HG02840 (cell line): ENCODE results near the gene LRRN4CL.
"Not testable (repeated sequence)": the region's sequence is repeated elsewhere in the genome, so short reads cannot be mapped to it uniquely, and the experiment has no call there.

Experiments
- ATAC-seq: cut with Tn5 transposase; IDR thresholded peaks from one replicate; pipeline ENCODE4 v1.9.1; 2021; ENCODE audit warnings: mild to moderate bottlenecking, moderate library complexity, moderate number of reproducible peaks; ENCODE audit not compliant: unreplicated experiment, low FRiP score

LRRN4CL gene

DNA sequence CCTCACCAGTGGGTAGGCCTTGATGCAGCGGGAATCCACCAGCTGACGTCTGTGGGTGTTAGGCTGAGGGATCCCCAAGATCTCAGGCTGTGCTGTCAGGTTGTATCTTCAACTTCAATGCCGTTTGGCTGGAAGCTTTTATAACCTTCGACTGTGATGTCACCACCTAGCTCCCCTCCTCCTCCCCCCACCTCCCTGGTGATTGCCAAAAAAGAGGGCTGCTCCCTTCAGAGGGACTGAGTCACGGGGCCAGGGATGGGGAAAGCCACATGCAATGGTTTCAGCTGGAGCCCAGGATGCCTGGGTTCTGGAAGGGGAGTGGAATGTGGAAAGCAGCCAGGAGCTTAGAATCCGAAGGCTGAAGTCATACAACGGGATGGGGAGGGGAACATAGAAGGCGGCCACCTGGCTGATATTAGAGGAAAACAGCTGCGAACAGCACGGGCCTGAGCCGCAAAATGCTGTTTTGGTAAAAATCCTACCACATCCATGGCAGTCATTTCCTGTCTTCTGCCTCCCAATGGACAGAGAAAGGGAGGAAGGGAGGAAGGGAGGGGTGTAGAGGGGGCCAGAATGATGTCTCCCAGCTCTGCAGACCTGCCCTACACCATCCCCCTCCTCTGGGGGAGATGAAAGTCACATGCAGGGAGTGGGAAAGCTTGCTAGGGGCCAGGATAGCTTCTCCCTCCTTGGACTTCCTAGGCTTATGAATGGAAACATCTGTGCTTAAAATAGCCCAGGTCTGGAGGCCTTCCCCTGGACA, at the start of gene LRRN4CL:
Gene LRRN4CL (minus strand): TSS at position 110 of the 763 bp plus-strand sequence. CDS start 1,022 bp downstream, outside the sequence.
- no peak for ATAC-seq

GRCh38 chr11:62737196-62737595, 47.9 kb upstream of the LRRN4CL start:
- ATAC-seq, result no peak

DNA sequence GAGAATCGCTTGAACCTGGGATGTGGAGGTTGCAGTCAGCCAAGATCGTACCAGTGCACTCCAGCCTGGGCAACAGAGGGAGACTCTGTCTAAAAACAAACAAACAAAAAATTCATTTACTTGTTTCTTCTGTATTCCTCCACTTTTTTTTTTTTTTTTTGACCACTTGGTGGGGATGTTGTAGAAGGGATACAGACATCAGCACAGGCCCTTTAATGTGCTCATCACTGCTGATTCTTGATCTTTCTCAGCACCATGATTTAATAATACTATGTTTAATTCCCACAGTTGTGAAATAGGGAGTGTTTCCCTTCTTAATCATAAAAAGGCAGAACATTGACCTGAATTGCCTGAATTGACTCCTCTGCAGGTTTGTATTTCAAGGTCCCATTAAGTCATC, 43.5 kb upstream of the LRRN4CL start:
- no peak for ATAC-seq

GRCh38 chr11:62730076-62730475, 40.7 kb upstream of the LRRN4CL start:
- ATAC-seq, result not testable (repeated sequence)

GRCh38 chr11:62728171-62728988, 39.0 kb upstream of the LRRN4CL start, which contains the start of gene TTC9C:
Gene TTC9C, plus strand, starts transcription at chr11:62728486. Its CDS starts 363 bp downstream, at chr11:62728849.
- peak; percentile 15 for ATAC-seq

- peak; percentile 57 for ATAC-seq
Observed at GRCh38 chr11:62727872-62728170, 38.5 kb upstream of the LRRN4CL start.

DNA sequence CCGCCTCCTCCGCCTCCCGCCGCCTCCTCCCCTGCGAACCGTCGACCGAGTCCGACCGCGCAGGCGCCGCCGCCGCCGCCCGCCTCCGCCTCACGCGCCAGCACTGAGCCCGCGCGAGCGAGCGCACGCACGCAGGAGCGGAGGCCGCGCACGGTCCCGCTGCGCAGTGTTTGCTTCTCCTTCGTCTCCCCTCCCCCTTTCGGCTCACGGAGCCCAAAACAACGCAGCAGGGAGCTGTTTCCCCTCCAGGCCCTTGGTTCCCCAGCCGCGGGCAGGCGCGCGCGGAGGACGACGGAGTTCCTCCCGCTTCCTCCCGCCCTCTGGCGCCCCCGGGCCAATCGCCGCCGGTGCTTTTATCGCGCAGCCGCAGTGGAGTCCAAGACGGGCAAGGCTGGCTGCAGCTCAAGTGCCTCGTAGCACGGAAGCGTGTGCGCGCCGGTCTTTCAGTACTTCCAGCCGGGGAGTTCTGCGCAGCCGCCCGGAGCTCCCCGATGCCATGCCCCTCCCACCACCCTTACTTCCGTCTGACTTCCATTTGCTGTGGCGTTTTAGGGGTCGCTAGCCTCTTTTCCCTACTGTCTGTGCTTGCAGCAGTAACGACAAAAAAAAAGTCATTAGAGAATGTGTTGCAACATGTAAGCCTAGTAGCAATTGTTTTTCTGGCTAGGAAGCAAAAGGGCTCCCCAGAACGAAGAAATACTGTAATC, 38.0 kb upstream of the LRRN4CL start, which contains the start of gene HNRNPUL2:
Gene HNRNPUL2 (minus strand): TSS at position 293 of the 707 bp plus-strand sequence. CDS start 301 bp downstream, outside the sequence.
- peak; percentile 64 for ATAC-seq

DNA sequence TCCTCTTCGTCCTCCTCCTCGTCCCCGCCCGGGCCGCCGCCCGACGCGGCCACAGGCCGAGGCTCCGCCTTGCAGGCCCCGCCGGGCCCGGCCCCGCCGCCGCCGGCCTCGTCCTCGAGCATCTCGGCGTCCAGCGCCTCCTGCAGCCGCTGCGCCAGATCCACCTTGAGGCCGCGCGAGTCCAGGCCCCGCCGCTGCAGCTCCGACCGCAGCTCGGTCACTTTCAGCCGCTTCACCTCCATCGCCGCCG, 37.5 kb upstream of the LRRN4CL start:
- ATAC-seq, result peak; percentile 7

DNA sequence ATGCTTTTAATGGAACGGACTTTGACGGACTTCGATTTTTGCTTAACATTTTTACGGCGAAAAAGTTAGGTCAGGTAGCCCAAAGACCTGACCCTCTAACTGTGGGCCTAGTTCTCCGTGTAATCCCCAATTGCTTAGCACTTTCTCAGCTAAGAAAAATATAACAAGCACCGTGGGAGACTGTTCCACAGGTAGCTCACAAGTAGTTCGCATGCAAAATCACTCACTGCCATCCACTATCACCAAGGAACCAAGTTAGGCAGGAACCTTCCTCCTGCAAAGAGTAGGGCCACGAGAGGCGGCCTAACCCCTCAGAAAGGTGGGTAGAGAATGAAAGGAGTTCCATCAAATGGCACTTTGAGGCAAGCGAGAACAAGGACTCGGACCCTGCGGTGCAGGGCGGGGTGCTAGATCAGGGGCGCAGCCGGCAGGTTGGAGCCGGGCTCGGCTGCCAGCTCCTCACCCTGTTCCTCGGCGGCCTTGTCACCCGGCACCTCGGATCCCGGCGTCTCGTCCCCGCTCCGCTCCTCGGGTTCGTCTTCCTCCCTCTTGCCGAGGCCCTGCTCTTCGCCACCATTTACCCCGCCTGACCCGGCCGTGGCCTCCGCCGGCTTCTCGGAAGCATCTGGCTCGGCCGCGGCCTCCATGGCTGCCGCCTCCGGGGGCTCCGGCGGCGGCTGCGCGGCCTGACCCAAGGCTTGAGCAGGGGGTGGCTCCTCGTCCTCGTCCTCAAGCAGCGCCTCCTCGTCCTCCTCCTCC, 37.0 kb upstream of the LRRN4CL start:
- ATAC-seq, result no peak

DNA sequence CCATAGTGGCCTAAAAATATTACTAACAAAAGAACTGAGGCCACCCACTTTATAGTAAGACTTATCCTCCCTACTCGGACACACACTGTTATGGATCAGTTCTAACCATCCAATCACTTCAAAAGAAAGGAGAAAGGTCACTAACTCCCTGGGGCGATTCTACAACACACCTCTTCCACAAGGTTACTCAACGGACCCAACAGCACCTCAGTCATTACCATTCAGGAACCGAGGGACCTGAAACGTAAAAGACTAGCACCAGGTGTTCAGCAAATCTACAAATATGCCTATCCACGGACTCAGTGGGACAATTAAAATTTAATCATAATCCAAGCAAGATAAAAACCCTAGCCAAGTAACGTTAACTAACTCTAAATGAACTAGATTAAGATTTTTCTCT, 36.3 kb upstream of the LRRN4CL start:
- no peak for ATAC-seq

GRCh38 chr11:62724171-62724570, 34.8 kb upstream of the LRRN4CL start:
- no peak for ATAC-seq

GRCh38 chr11:62721994-62722393, 32.7 kb upstream of the LRRN4CL start:
- ATAC-seq, result no peak

DNA sequence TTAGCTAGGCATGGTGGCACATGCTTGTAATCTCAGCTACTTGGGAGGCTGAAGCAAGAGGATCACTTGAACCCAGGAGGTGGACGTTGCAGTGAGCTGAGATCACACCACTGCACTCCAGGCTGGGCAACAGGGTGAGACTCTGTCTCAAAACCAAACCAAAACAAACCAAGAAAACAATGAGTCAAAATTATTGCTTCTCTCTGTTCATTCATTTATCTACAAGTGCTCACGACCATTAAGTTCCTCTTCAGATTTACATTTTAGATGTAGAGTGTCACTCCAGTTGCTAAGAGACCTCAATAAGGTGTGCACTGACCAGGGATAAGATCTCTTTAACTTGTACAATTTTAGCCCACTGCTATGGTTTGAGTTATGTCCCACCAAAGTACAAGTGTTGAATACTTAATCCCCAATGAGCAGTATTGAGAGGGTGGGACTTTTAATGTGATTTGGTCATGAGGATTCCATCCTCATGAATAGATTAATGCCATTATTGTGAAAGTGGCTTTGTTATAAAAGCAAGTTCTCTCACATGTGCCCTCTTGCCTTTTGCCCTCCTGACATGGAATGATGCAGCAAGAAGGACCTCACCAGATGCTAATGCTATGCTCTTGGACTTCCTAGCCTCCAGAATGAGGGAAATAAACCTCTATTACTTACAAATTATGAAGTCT, 30.1 kb upstream of the LRRN4CL start:
- ATAC-seq, result no peak

DNA sequence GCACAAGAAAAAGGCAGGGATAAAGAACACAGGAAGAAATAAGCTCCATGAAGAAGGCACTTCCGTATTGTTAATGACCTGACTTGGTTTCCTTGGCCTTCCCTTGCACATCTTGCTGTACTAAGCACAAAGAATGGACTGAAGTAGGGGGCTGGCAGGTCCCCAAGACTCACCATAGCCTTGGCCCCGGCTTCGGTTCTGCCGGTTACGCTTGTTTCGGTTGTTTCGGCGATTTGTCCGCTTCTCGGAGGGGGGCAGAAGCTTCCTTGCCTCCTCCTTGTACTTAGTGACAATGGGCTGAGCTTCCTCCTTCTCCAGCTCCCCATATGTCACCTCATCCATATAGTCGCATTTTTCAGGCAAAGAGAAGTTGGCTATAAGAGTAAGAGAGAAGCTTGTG, 27.5 kb upstream of the LRRN4CL start:
- no peak for ATAC-seq

DNA sequence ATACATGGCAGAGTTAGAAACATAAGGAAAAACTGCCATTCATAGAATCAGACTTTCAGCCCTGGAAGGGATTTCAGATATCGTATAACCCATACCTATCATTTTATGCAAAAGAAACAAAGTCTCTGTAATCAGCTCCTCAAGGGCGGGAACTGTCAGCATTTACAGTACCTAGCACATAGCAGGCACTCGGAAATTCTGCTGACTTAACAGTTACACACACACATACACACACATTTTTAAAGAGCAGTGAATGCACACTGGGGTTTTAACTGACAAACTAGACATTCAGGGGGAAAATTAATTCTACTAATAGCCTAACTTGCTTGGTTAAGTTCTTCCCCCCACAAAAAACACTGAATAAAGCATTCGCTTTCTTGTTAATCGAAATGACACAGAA, 26.9 kb upstream of the LRRN4CL start:
- ATAC-seq, result no peak

- no peak for ATAC-seq
Observed at GRCh38 chr11:62715150-62716130, 26.1 kb upstream of the LRRN4CL start.

DNA sequence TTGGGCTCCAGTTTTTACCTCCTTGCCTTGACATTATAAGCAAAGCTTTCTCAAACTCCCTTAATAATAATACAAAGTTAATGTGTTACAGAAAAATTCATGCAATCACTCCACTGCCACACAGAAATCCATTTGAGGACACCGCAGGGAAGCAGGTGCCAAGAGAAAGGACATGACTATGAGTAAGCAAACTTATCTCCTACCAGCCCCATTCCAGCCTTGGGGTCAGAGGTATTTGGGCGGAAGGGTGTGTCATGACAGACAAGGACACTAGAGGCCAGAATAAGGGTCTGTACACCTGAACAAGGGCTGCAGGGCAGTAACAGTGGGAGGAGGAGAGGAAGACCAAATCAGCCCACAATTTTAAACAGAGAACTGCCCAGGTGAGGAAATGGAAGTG, 24.0 kb upstream of the LRRN4CL start:
- no peak for ATAC-seq

DNA sequence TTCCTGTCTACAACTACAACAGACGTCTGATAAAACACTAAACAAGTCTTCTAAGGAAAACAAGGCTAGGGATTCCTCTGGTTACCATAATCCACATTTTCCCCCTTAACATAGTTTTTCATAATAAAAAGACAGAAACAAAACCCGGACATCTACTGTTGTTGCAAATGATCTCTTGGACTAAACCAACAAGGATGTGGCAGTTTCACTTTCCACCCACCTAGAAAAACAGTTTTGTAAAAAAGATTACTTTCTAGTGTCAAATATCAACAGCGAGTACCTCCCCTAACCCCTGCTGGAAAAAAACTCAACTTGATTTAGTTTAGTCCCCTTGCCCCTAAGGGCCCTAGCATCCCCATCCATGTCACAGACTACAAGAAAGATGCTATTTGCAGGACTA, 23.5 kb upstream of the LRRN4CL start:
- ATAC-seq, result no peak

DNA sequence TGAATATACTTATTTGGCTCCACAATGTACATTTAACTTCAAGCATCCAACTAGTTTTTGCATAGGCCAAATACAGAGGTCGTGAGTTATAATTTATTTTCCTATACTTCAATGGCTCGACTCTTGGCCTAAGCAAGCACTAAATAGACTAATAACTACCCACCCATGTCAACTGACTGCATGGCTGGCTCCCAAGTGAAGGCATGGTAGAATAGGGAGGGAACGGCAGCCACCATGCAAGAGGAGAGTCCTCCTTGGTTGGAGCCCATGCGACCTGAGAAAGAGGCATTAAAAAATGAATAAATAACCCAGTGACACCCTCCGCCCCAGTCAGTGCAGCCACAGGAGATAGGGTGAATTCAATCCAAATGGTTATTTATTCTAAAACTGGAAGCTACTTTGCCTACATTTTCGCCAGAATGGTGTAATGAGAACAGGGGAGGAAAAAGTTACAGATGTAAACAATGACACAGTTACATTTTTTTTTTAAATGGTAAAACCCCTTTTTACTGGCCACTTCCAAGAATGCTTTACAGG, 23.0 kb upstream of the LRRN4CL start:
- no peak for ATAC-seq
